ENCODE measurements around the gene ZNF646. TPM values are rescaled to one million over a fixed set of nuclear protein-coding genes. Genes with fewer than 3 reads are reported as not detected.
A peak's percentile ranks its signal among the peaks of the same experiment; 100 is the strongest.

The ZNF646 gene
- total RNA-seq, 1 donor from 2014 or later: 16.0 TPM

DNA sequence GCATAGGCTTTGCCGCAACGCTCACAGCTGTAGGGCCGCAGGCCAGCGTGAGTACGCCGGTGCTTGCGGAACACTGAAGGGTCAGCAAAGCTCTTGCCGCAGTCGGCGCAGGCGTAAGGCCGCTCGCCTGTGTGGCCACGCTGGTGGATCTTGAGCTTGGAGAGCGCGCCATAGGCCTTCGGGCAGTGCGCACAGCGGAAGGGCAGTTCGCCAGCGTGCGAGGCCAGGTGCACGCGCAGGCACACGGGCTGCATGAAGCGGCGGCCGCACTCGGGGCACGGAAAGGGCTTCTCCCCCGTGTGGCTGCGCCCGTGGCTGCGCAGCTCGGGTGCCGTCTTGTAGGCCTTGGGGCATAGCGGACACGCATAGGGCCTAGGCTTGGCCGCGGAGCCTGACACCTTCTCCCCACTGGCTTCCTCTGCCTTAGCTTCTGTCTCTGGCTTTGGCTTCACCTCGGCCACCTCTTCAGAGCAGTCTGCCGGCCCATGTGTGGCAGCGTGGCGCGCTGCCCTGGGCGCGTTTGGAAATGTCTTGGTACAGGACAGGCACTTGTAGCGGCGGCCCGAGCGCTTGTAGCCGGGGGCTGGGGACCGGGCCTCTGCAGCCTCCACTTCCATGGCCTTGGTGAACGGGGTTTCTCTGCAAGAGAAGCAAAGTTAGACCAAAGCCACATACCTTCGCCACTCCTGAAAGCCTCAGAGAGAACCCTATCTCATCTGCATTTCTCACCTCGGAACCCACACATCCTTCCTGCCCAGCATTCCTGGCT is 10.2 kb upstream of the ZNF646 start:
- peak; percentile 34 for DNase-seq

DNA sequence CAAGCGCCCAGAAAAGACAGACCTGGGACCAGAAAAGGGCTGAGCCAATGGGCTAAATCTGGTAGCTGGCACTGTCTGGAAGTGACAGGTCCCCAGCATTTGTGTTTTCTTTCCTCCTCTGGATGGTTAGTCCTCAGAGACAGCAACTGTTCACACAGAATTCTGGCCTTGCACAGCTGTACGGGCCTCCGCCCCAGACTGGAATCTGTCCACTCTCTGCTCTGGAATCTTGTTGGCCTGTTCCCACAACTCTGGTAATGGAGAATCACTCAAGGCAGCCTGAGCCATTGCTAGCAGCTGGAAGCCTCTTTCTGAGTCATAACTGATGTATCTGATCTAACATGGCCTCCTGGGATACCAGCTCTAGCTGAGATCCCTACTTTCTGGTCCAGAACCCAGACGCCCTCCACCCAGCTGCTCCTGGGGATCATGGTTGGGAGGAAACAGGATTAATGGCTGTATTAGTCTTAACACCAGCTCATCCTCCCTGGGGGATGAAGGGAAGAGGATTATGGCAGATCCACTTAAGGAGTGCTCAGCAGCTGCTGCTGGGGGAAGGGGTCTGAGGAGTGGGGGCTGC is 9.2 kb upstream of the ZNF646 start:
- peak; percentile 63 for DNase-seq

GRCh38 chr16:31067342-31067741 is 6.9 kb upstream of the ZNF646 start:
- DNase-seq: no peak

GRCh38 chr16:31071861-31072260 is 2.4 kb upstream of the ZNF646 start:
- DNase-seq: peak; percentile 49

GRCh38 chr16:31072540-31073141 is 1.6 kb upstream of the ZNF646 start:
- peak; percentile 56 for DNase-seq

GRCh38 chr16:31073142-31073969 is 866 bp upstream of the ZNF646 start:
- DNase-seq: peak; percentile 92

GRCh38 chr16:31074814-31075183 is 577 bp downstream of the ZNF646 start:
- no peak for DNase-seq

DNA sequence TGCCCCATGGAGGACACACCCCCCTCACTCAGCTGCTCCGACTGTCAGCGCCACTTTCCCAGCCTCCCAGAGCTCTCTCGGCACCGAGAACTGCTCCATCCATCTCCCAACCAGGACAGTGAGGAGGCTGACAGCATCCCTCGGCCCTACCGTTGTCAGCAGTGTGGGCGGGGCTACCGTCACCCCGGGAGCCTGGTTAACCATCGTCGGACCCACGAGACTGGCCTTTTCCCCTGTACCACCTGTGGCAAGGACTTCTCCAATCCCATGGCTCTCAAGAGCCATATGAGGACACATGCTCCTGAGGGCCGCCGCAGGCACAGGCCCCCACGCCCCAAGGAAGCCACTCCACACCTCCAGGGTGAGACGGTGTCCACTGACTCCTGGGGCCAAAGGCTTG is 2.1 kb downstream of the ZNF646 start:
- no peak for DNase-seq

- no peak for DNase-seq
Observed at GRCh38 chr16:31077024-31077423, 2.8 kb downstream of the ZNF646 start.

- no peak for DNase-seq
Observed at GRCh38 chr16:31077592-31078396, 3.6 kb downstream of the ZNF646 start.

DNA sequence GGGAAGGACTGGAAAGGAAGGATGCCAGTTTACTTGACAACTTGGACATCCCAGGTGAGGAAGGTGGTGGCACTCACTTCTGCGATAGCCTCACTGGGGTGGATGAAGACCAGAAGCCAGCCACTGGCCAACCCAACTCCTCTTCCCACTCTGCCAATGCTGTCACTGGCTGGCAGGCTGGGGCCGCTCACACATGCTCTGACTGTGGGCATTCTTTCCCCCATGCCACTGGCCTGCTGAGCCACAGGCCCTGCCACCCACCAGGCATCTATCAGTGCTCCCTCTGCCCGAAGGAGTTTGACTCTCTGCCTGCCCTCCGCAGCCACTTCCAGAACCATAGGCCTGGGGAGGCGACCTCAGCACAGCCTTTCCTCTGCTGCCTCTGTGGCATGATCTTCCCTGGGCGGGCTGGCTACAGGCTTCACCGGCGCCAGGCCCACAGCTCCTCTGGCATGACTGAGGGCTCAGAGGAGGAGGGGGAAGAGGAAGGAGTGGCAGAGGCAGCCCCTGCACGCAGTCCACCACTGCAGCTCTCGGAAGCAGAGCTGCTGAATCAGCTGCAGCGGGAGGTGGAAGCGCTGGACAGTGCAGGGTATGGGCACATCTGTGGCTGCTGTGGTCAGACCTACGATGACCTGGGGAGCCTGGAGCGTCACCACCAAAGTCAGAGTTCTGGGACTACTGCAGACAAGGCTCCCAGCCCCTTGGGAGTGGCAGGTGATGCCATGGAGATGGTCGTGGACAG is 4.5 kb downstream of the ZNF646 start:
- no peak for DNase-seq

- no peak for DNase-seq
Observed at GRCh38 chr16:31079342-31079944, 5.2 kb downstream of the ZNF646 start.

- no peak for DNase-seq
Observed at GRCh38 chr16:31080035-31080629, 5.9 kb downstream of the ZNF646 start.

GRCh38 chr16:31080756-31081419 is 6.7 kb downstream of the ZNF646 start:
- DNase-seq: no peak

DNA sequence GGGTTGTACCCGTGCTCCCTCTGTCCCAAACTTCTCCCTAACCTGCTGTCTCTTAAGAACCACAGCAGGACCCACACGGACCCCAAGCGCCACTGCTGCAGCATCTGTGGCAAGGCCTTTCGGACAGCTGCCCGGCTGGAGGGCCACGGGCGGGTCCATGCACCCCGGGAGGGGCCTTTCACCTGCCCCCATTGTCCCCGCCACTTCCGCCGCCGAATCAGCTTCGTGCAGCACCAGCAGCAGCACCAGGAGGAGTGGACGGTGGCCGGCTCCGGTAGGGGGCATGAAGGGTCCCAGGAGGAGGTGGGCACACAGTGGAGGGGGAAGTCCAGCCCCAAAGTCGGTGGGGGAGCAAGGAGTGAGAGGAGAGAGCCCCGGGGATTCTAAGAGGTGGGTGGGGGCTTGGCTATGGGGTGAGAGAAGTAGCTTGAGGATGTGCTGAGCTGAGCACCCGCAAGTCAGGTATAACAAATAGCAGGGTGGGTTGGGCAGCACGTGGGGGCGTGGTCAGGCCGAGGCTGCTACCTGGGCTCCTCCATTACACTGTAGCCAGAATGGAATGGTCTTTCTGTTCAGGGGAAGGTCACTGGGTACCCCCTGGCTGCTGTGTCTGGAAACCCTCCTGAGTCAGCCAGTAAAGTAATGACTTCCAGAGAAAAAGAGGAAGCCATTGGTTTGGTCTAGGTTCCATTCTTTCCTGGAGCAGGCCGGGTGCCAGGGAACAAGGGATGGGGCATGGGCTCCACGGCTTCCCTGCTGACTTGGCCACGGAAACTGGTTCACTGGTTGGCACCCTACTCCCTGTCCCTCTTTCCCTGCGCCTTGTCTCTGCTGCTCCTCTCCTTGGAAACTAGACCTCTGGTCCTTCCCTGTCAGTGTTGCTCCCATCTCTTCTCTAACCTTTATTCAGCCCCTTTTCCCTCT is 7.5 kb downstream of the ZNF646 start:
- peak; percentile 16 for DNase-seq

DNA sequence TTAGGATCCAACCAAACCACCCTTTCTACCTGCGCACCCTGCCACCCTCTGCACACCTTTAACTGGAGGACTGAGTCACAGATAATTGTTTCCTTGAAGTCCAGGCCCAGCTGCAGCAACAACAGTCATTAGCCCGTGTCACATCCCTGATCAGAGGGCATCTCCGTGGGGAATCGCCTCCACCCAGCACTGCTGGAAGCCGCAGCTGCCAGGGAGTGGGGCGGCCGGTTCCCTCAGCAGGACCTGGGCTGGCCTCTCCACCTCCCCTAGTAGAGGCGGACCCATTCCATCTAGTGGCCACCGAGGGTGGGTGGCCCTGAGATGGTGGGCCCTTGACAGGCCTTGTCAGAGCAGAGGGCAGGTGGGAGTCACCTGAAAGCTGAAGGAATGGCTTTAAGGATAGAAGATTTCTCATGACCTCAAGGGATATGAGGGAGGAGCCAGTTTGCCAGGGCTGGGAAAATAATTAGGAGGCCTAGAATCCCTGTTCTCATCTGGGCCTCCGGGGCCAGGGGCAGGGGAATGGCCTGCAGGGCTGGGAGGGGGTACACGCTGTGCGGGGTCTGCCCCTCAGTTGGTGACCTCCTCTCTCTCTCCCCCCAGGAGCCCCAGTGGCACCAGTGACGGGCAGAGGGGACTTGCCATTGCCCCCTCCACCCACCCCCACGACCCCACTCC is 8.3 kb downstream of the ZNF646 start:
- no peak for DNase-seq

DNA sequence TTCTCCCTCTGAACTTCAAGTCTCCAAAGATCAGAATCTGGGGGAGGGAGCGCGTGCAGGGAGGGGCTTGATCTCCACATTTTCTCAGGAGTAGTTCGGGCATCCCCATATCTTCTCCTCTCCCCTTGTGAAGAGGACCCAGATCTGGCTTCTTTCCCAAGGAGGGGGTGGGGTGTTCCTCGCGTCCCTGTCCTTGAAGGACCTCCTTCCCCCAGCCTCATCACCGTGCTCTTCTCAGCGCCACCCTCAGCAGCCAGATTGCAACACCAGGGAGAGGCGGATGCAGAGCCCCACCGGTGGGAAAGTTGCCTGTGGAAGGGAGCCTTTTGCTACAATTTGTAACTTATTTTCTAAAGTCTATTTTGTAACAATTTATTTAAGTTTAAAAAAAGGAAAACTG is 8.9 kb downstream of the ZNF646 start:
- DNase-seq: no peak

GRCh38 chr16:31083556-31083955 is 9.3 kb downstream of the ZNF646 start:
- no peak for DNase-seq
